ENCODE measurements around the gene CDKAL1.

Gene CDKAL1

DNA sequence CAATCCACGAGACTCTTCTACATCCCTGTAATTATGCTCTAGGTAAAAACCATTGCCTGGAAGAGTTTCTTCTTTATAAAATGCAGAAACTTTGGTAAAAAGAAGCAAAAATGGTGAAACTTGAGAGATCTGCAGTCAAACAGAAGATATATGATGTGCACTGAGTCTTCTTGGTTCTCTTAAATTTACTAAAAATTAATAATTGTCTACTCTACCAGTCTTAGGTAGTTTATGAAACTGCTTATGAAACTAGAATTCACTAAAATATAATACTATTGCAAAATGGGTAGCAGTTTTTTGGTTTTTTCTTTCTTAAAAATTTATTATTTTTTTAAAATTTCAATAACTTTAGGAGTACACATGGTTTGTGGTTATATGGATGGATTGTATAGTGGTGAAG is 540.2 kb downstream of the CDKAL1 start:
- TF ChIP-seq SUZ12 (IDR thresholded peaks at IDR 0.05), result no peak
- no peak for TF ChIP-seq BHLHE40 (IDR thresholded peaks at IDR 0.05; ENCODE audit: borderline replicate concordance)
- no peak for TF ChIP-seq FOXA1 (IDR thresholded peaks at IDR 0.05)
- TF ChIP-seq, protein P1, sequence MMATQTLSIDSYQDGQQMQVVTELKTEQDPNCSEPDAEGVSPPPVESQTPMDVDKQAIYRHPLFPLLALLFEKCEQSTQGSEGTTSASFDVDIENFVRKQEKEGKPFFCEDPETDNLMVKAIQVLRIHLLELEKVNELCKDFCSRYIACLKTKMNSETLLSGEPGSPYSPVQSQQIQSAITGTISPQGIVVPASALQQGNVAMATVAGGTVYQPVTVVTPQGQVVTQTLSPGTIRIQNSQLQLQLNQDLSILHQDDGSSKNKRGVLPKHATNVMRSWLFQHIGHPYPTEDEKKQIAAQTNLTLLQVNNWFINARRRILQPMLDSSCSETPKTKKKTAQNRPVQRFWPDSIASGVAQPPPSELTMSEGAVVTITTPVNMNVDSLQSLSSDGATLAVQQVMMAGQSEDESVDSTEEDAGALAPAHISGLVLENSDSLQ (IDR thresholded peaks at IDR 0.05), result no peak
- TF ChIP-seq ELF4 (IDR thresholded peaks at IDR 0.05), result no peak
- TF ChIP-seq HDGF (IDR thresholded peaks at IDR 0.05; ENCODE audit: borderline replicate concordance), result no peak
- TF ChIP-seq FOXM1 (IDR thresholded peaks at IDR 0.05; ENCODE audit: borderline replicate concordance), result no peak
- no peak for TF ChIP-seq FOXK2 (IDR thresholded peaks at IDR 0.05)
- no peak for TF ChIP-seq L3MBTL2 (conservative IDR thresholded peaks at IDR 0.05)
- TF ChIP-seq ZNF384 (IDR thresholded peaks at IDR 0.05), result no peak
- no peak for TF ChIP-seq TARDBP (IDR thresholded peaks at IDR 0.05)
- no peak for TF ChIP-seq CTBP1 (IDR thresholded peaks at IDR 0.05; ENCODE audit: borderline replicate concordance)
- TF ChIP-seq SP1 (IDR thresholded peaks at IDR 0.05), result no peak
- TF ChIP-seq ARNT (IDR thresholded peaks at IDR 0.05), result no peak
- TF ChIP-seq NFRKB (IDR thresholded peaks at IDR 0.05), result no peak
- TF ChIP-seq LEF1 (IDR thresholded peaks at IDR 0.05; ENCODE audit: borderline replicate concordance), result no peak
- ChIA-PET CTCF (no interaction called here), POLR2A (no interaction called here)
- DNase-seq (ENCODE audit: extremely low spot score), result no peak

DNA sequence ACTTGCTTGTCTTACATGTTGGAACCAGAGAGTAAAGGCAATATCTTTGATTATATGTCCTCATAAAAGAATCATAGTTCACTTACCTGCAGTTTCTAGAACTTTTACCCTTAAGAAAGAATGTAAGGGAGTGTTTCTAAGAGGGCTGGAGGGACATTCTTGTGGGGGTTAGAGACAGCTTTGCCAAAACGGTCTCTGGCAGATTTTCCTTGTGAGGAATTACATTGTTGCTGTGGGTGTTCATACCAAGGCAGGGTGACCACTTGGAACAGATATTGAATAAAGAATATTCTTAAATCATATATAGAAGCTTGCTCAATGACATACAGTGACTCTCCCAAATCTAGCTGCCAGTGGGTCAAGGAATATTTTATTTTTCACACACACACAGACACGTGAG is 541.7 kb downstream of the CDKAL1 start:
- DNase-seq (ENCODE audit: extremely low spot score), result no peak
- TF ChIP-seq NFRKB (IDR thresholded peaks at IDR 0.05) (no peak), FOXK2 (IDR thresholded peaks at IDR 0.05) (no peak), LEF1 (IDR thresholded peaks at IDR 0.05; ENCODE audit: borderline replicate concordance) (no peak), FOXM1 (IDR thresholded peaks at IDR 0.05; ENCODE audit: borderline replicate concordance) (no peak)
- ChIA-PET POLR2A (no interaction called here), CTCF (no interaction called here)

DNA sequence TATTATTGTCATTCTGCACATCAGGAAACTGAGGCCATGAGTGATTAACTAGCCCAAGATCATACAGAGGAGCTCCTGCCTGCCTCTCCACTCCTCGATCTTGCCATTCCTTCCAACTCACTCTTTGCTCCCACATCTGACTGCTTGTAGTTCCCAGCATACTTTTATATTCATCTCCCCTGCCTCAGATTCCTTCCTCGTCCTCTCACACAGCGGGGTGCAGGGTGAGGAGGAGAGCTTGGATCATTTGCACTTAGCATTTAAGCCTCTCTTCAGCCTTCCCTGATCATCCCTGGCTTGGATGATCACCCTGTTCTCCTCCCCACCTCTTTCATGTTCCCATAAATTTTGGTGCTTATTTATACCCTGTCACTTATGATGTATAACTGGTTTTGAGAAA is 544.2 kb downstream of the CDKAL1 start:
- no peak for DNase-seq (ENCODE audit: extremely low spot score)
- ChIA-PET CTCF (no interaction called here), POLR2A (no interaction called here)
- TF ChIP-seq TARDBP (IDR thresholded peaks at IDR 0.05) (no peak), FOXM1 (IDR thresholded peaks at IDR 0.05; ENCODE audit: borderline replicate concordance) (no peak), FOXA1 (IDR thresholded peaks at IDR 0.05) (no peak)

DNA sequence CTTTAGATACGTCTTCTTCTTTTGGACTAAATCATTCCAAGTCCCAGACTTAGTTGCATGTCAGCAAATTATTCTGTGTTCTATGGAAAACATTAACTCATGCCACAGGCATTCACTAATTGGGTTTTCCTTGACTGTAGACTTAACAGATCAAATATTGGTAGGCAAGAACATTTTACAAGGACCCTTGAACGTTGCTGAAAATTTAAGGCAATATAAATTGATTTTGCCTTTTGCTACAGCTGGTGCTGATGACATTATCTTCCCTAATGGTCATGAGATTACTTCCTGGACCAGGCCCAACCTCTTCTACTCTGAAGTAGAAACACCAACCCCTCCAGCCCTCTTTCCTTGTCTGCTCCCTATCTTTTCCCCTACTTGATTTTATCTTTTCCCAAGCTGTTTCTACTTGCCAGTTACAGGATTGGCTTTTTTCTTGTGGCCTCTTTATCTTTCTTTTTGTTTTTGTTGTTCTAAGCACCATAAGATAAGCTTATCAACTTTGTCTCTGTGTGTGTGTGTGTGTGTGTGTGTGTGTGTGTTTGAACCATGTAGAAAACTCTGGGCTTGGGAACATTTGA is 545.3 kb downstream of the CDKAL1 start:
- ChIA-PET POLR2A (interaction anchor here (0.8 kb wide), 1 partner anchor 514 kb away, joined by 3 read pairs; the partner anchor contains the start of gene SOX4), CTCF (interaction anchor here (0.6 kb wide), 2 partner anchors 90 to 443 kb away, joined by 3 read pairs; no protein-coding TSS in a partner anchor)
- DNase-seq (ENCODE audit: extremely low spot score), result no peak
- TF ChIP-seq ELF4 (IDR thresholded peaks at IDR 0.05), result no peak
- TF ChIP-seq CTBP1 (IDR thresholded peaks at IDR 0.05; ENCODE audit: borderline replicate concordance), result no peak
- TF ChIP-seq FOXA1 (IDR thresholded peaks at IDR 0.05), result no peak
- TF ChIP-seq NFRKB (IDR thresholded peaks at IDR 0.05), result no peak
- no peak for TF ChIP-seq TARDBP (IDR thresholded peaks at IDR 0.05)
- no peak for TF ChIP-seq SUZ12 (IDR thresholded peaks at IDR 0.05)
- no peak for TF ChIP-seq L3MBTL2 (conservative IDR thresholded peaks at IDR 0.05)
- no peak for TF ChIP-seq BHLHE40 (IDR thresholded peaks at IDR 0.05; ENCODE audit: borderline replicate concordance)
- no peak for TF ChIP-seq HDGF (IDR thresholded peaks at IDR 0.05; ENCODE audit: borderline replicate concordance)

DNA sequence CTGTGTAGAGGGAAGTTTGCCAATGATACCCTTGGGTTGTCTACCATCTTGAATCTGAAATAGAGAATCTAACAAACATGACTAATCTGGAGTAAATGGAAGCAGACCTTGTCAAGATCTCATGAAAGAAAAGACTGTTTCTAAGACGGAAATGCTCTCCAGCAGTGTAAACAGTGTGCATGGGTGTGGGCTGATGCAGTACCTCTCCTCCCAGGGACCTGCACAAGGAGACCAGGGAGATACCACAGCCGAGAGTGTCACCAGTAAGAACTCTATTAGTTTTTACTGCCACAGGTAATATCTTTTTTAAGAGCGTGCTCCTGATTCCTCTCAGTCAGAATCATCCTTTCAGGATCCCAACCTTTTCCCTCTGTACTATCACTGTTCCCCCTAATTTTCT is 546.0 kb downstream of the CDKAL1 start:
- no peak for TF ChIP-seq ARNT (IDR thresholded peaks at IDR 0.05)
- no peak for DNase-seq (ENCODE audit: extremely low spot score)
- ChIA-PET POLR2A (no interaction called here), CTCF (interaction anchor here (0.6 kb wide), 1 partner anchor 89 kb away, joined by 3 read pairs; no protein-coding TSS in a partner anchor)

DNA sequence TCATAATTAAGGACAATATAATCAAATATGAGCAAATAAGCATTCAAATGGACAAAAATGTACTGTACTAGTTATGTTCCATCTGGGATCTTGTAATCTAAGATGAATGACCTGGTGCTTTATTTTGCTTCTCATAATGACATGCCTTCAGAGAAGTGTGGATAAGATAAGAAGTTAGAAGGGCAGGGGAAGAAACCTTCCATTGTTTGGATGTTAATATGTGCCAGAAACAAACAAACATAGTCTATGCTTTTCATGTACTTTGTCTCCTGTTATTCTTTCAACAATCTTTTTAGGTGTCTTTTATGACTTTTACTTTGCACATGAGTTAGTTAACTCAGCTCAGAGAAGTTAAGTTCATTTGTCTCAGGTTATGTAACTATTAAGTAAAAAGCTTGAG is 547.8 kb downstream of the CDKAL1 start:
- CTCF ChIA-PET, result interaction anchor here (0.6 kb wide), 1 partner anchor 17 kb away, joined by 3 read pairs; no protein-coding TSS in a partner anchor
- TF ChIP-seq CTBP1 (IDR thresholded peaks at IDR 0.05; ENCODE audit: borderline replicate concordance) (no peak), L3MBTL2 (conservative IDR thresholded peaks at IDR 0.05) (no peak), SP1 (IDR thresholded peaks at IDR 0.05) (no peak)
- DNase-seq (ENCODE audit: extremely low spot score), result no peak
- POLR2A ChIA-PET, result no interaction called here

DNA sequence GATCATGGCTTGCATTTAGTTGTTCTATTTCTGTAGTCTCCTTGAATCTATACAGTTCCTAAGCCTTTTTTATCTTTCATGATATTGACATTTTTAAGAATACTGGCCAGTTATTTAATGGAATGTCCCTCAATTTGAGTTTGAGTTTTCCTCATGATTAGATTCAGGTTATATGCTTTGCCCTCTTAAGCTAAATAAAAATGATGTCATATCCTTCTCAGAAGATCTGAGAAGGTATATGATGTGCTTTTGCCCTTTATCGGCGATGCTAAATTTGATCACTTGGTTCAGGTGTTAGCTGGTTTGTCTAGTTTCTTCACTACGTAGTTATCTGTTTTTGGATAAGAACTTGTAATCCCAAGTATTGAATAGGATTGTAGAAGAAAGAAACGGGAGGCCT is 549.5 kb downstream of the CDKAL1 start:
- TF ChIP-seq LEF1 (IDR thresholded peaks at IDR 0.05; ENCODE audit: borderline replicate concordance), result no peak
- TF ChIP-seq FOXM1 (IDR thresholded peaks at IDR 0.05; ENCODE audit: borderline replicate concordance), result no peak
- no peak for TF ChIP-seq TARDBP (IDR thresholded peaks at IDR 0.05)
- TF ChIP-seq, protein P1 (IDR thresholded peaks at IDR 0.05), result no peak
- POLR2A ChIA-PET, result no interaction called here
- CTCF ChIA-PET, result no interaction called here
- DNase-seq (ENCODE audit: extremely low spot score), result no peak

DNA sequence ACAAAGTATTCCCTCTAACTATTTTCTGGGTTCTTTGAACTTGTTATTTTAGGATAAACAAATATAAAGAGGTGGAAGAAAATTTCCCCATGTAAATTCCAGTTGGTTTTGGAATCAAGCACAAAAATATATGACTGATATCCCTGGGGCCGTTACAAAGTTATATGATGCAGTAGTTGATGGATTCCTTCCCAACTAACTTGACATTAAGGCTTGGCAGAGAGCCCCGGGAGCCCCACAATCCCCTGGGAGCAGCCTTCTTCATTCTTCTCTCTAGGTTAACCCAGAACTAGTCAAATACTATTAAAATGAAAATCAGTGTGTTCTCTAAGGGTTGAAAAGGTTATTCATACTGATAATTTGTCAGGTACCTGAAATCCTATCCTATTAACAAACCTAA is 550.4 kb downstream of the CDKAL1 start:
- ChIA-PET POLR2A (no interaction called here), CTCF (no interaction called here)
- no peak for DNase-seq (ENCODE audit: extremely low spot score)
- TF ChIP-seq ARNT (IDR thresholded peaks at IDR 0.05) (no peak), NFRKB (IDR thresholded peaks at IDR 0.05) (no peak), LEF1 (IDR thresholded peaks at IDR 0.05; ENCODE audit: borderline replicate concordance) (no peak), SUZ12 (IDR thresholded peaks at IDR 0.05) (no peak), BHLHE40 (IDR thresholded peaks at IDR 0.05; ENCODE audit: borderline replicate concordance) (no peak), FOXA1 (IDR thresholded peaks at IDR 0.05) (no peak), L3MBTL2 (conservative IDR thresholded peaks at IDR 0.05) (no peak), FOXK2 (IDR thresholded peaks at IDR 0.05) (no peak), SP1 (IDR thresholded peaks at IDR 0.05) (no peak), CTBP1 (IDR thresholded peaks at IDR 0.05; ENCODE audit: borderline replicate concordance) (no peak), HDGF (IDR thresholded peaks at IDR 0.05; ENCODE audit: borderline replicate concordance) (no peak), ZNF384 (IDR thresholded peaks at IDR 0.05) (no peak)
- TF ChIP-seq, protein P1 (IDR thresholded peaks at IDR 0.05), result no peak
